Type B pancreatic cell (in vitro differentiated cells): Measurements from ENCODE around the gene ITGB7. TPM values are rescaled to one million over a fixed set of nuclear protein-coding genes. Genes with fewer than 3 reads are reported as not detected.

Source experiments
- DNase-seq: peaks from one replicate; pipeline ENCODE4 v3.0.0; 2021; ENCODE audit warnings: mixed read lengths; ENCODE audit not compliant: unreplicated experiment; ENCODE audit errors: extremely low spot score
- H3K27ac Mint-ChIP-seq: 2 replicates; pipeline ENCODE4 v1.8.0; 2021; ENCODE audit warnings: mild to moderate bottlenecking, mixed read lengths
- H3K27me3 Mint-ChIP-seq: 2 replicates; pipeline ENCODE4 v1.8.0; 2021; ENCODE audit warnings: mixed read lengths
- H3K36me3 Mint-ChIP-seq: 2 replicates; pipeline ENCODE4 v1.8.0; 2021; ENCODE audit warnings: mixed read lengths
- H3K4me1 Mint-ChIP-seq: one replicate; pipeline ENCODE4 v1.8.0; 2021; ENCODE audit warnings: mixed read lengths; ENCODE audit not compliant: unreplicated experiment
- H3K4me3 Mint-ChIP-seq: 2 replicates; pipeline ENCODE4 v1.8.0; 2021; ENCODE audit warnings: mild to moderate bottlenecking, mixed read lengths
- H3K9me3 Mint-ChIP-seq: 2 replicates; pipeline ENCODE4 v1.8.0; 2021; ENCODE audit warnings: mixed read lengths
- CTCF ChIP-seq: fragments of 200-600 bp; sonication (generic); conservative IDR thresholded peaks from 2 replicates; pipeline ENCODE4 v1.5.0; 2021; ENCODE audit warnings: antibody characterized with exemption, mild to moderate bottlenecking
- total RNA-seq: library from RNA; stranded (reverse); gene quantifications from 2 replicates; pipeline ENCODE4 v1.2.1, GENCODE V29; 2021; ENCODE audit warnings: low replicate concordance

ITGB7 gene
- total RNA-seq, 1 donor from 2014 or later, result 4.2 TPM

- Mint-ChIP-seq H3K27ac (peak overlapping the region; percentile 94), H3K9me3 (no peaks in the 10 kb centered on the region), H3K27me3 (no peaks in the 10 kb centered on the region), H3K4me1 (peaks cover 16% of the 10 kb centered on the region), H3K4me3 (peak overlapping the region; percentile 98), H3K36me3 (no peaks in the 10 kb centered on the region)
- TF ChIP-seq CTCF, result no peak
- DNase-seq, result no peak
Observed at GRCh38 chr12:53252349-53252916, 45.4 kb upstream of the ITGB7 start.

GRCh38 chr12:53251477-53252348, 44.7 kb upstream of the ITGB7 start:
- peak overlapping the region; percentile 96 for H3K27ac Mint-ChIP-seq
- peaks cover 16% of the 10 kb centered on the region for H3K4me1 Mint-ChIP-seq
- DNase-seq, result peak; percentile 86
- no peaks in the 10 kb centered on the region for H3K36me3 Mint-ChIP-seq
- TF ChIP-seq CTCF, result no peak
- H3K4me3 Mint-ChIP-seq, result peak overlapping the region; percentile 98
- no peaks in the 10 kb centered on the region for H3K27me3 Mint-ChIP-seq
- H3K9me3 Mint-ChIP-seq, result no peaks in the 10 kb centered on the region

- H3K9me3 Mint-ChIP-seq, result no peaks in the 10 kb centered on the region
- peaks cover 10% of the 10 kb centered on the region for H3K27me3 Mint-ChIP-seq
- no peak overlapping the region for H3K4me3 Mint-ChIP-seq
- TF ChIP-seq CTCF, result no peak
- peaks cover 10% of the 10 kb centered on the region for H3K4me1 Mint-ChIP-seq
- H3K36me3 Mint-ChIP-seq, result no peaks in the 10 kb centered on the region
- no peak for DNase-seq
- no peak overlapping the region for H3K27ac Mint-ChIP-seq
Observed at GRCh38 chr12:53245286-53245685, 38.2 kb upstream of the ITGB7 start.

GRCh38 chr12:53244337-53244736, 37.3 kb upstream of the ITGB7 start:
- Mint-ChIP-seq H3K27ac (no peak overlapping the region), H3K4me3 (no peak overlapping the region), H3K4me1 (peaks cover 10% of the 10 kb centered on the region), H3K27me3 (peaks cover 10% of the 10 kb centered on the region), H3K9me3 (no peaks in the 10 kb centered on the region), H3K36me3 (no peaks in the 10 kb centered on the region)
- TF ChIP-seq CTCF, result no peak
- no peak for DNase-seq

- peaks cover 10% of the 10 kb centered on the region for H3K27me3 Mint-ChIP-seq
- H3K4me1 Mint-ChIP-seq, result peaks cover 10% of the 10 kb centered on the region
- TF ChIP-seq CTCF, result no peak
- DNase-seq, result no peak
- H3K27ac Mint-ChIP-seq, result peak overlapping the region; percentile 16
- H3K4me3 Mint-ChIP-seq, result no peak overlapping the region
- no peaks in the 10 kb centered on the region for H3K36me3 Mint-ChIP-seq
- H3K9me3 Mint-ChIP-seq, result no peaks in the 10 kb centered on the region
Observed at GRCh38 chr12:53241623-53242412, 34.8 kb upstream of the ITGB7 start.
